NCI-H1436 treated with DMSO at 0.1 percent for 48 hours (cell line): ENCODE results near the gene CDH12.
"Not testable (repeated sequence)": the region's sequence is repeated elsewhere in the genome, so short reads cannot be mapped to it uniquely, and the experiment has no call there.

Experiments
- DNase-seq: peaks from one replicate; lab custom pipeline; 2025; lab: John Stamatoyannopoulos, UW

Gene CDH12

DNA sequence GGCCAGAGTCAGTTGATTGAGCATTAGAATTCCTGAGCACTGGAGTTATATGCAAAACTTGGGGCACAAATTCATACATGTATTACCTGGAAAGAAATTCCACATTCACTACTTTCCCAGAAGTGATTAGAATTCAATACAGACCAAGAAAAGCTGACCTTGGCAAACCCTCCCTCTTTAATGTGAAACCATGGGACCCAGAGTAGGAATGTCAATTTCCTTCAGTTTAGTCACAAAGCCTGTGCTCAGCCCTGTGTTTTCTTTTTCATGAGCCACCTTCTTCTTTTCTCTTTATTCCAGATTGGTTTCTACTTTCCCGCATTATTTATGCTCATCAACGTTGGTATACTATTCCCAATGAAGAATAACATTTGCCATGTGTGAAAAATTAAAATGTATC, 420.2 kb downstream of the CDH12 start:
- no peak for DNase-seq

DNA sequence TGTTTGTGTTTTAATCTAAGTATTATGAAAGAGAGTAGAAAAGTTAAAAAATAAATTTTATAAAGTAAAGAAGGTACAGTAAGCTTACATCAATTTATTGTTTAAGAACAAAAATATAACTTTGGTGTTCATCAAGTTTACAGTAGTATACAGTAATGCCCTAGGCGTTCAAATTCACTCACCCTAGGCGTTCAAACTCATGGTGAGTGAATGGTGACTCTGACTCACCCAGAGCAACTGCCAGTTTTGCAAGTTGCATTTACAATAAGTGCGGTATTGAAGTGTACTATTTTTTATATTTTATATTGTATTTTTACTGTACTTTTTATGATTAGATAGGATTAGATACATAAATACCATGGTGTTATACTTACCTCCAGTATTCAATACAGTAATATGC, 421.3 kb downstream of the CDH12 start:
- DNase-seq = no peak

DNA sequence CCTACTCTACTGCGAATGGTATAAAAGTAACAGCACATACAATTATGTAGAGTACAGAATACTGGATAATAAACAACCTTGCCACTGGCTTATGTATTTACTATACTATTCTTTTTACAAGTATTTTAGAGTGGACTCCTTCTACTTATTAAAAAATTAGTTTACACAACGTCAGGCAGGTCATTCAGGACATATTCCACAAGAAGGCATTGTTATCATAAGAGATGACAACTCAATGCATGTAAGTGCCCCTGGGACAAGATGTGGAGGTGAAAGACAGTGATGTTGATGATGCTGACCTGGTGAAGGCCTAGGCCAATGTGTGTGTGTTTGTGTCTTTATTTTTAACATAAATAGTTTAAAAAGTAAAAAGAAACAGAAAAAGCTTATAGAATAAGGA, 421.7 kb downstream of the CDH12 start:
- no peak for DNase-seq

DNA sequence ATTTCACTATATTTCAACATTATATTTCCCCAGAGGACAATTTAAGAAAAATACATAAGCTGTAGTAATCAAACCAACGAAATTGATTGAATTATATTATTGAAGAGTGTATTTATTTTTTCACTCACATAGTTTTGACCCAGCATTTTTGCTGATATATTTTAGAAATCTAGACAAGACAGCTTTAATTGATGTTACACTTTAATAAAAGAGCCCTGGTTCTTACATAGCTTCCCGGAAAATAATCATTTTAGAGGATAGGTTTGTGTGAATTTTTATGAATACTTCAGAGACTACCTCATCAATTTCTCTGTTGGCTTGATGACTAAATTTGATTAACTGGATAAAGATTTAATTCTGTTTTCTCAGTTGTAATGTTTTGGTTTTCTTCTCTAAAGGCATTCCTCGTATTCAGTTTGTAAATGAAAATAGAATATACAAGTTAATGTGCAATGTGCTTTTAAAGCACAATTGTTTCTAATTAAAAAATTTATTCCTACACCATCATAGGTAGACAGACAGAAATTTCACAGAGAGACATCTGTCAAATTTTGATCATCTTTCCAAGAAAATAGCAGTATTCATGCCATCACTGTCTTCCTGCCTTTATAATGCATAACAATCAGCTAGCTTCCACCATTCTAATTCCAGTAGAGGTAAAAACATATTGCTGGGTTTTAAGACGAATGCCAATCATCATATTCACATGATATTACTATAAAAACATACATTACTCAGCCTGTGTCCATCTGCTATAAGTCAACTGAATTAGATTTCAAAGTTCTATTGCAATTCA, 441.4 kb downstream of the CDH12 start:
- DNase-seq = no peak

DNA sequence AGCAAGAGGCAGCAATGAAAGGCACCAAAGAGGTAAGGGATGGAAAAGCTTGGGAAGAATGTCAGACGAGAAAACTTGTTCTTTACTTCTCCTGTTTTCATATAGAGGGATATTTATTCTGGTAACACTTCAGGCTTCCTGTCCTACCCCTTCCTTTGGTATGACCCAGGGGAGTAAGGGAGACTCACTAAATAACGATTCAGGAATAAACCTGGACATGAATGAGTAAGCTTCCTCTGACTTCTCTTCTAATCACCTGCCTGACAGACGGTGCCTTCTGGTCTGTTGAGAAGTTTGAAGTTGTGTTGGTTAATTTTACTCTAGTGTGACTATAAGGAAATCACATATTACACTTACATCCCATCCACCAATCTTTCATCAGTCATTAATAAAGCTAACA, 461.2 kb downstream of the CDH12 start:
- no peak for DNase-seq

DNA sequence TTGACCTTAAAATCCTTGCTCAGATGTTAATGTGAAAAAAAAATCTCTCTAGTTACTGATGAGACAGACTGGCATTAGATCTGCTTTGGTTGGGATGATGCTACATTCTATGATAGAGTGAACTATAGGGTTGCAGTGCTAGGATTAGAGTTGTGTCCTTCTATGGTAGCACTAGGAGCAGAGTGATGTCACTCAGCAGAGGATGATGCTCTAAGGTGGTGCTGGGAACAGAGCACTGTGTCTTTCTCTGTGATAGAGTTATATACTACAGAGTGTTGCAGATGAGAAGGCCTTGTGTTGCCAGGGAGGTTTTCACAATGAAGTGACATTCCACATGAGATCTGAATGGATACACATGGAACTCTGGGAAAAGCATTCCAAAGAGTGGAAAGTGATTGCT, 462.3 kb downstream of the CDH12 start:
- no peak for DNase-seq

DNA sequence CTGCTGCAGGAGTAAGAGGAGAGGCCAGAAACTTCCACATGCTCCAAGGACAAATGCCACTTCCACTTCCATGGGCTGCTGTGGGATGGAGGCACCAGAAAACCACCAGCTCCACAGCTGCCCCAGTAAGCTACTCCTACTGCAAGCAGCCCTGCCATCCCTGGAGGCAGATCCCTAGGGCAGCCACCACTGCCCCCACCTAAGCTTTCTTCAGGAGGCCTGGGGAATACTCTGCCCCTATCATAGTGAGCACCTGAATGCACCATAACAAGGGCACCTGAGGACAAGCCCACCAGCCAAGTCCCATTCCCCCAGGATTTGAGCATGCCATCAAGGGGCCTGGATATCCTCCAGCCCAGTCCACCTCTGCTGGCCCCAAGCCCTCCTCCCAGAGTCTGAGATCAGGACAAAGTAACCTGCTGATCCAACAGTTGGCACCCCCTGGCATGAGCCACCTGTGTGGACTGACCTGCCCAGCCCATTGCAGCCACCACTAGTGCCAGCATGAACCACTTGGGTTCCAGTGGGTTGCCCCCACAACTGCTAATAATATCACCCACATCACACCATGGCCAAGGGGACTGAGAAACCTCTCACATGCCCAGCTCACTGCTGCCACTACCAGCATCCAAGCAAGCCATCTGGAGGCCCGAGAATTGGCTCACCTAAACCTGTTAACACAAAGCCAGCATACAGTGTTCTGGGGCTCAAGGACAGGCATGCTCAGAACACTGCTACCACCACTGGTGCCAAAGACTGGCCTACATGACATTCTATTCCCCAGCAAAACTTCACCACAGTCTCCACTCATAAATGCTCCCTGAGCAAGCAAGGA, 480.1 kb downstream of the CDH12 start:
- DNase-seq = no peak

DNA sequence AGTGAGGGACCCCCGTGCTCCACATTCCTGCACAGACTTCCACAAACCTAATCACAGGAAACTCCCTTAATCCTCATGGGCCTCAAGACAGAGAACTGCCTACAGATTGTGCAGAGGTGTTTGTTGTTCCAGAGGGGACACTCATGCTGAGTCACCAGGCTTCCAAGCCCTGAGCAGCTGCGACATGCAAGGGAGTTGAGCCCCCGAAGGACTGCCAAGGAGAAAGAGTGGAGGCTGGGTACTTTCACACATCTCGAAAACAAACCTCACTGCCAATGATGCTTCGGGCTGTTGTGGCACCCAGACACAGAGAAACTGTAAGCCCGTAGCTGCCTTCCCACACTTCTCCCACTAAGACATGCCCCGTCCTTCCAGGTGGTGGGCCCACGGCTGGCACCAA, 480.8 kb downstream of the CDH12 start:
- no peak for DNase-seq

DNA sequence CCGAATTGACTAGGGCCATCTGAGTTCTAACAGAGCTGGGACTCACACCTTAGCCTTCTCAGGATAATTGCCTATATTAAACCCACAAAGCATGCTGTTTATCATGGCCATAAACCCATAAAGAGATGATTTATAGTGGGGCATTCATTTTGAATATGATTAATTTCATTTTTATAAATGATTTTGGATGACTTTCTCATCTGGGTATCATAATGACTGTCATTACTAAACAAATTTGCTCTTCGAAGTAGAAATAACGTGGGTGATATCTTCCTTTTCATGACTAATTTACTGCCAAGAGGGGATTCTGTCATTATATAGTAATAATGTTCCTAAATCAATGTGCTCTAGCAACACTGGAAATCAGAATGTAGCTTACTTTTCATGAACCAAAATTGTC, 498.2 kb downstream of the CDH12 start:
- DNase-seq = no peak

DNA sequence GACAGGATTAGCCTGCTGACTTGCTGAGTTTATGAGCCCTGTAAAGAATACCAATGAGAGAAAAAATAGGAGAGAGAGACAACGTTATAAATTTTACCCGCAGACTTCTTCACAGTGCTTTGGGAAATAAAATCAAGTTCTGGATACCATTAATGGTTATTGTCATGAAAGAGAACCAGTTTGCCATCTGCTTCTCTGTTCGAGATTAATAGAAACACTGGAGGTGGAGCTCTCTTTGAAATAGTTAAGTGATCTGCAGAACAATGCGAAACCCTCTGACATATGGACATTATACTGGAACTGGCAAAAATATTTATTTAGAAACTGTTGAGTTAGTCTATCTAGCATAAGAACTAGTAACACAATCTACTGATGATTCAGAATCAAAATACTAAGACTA, 500.7 kb downstream of the CDH12 start:
- no peak for DNase-seq

DNA sequence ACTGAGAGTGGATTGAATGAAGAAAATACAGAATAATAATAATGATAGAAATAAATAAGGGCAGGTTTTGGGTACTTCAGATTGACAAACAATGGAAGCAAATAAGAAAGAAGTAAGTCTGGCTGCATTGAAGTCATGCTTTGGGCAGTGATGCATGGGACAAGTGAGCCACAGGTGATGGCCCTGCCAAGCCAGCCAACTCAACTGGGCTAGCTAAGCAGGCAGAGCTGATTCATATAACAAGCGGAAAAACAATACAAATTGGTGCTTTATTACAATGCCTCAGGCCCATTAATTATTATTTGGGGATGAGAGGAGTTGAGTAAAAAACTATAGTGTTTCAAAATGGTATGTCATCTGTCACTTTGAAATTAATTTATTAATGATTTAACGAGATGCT, 502.0 kb downstream of the CDH12 start:
- DNase-seq = no peak

DNA sequence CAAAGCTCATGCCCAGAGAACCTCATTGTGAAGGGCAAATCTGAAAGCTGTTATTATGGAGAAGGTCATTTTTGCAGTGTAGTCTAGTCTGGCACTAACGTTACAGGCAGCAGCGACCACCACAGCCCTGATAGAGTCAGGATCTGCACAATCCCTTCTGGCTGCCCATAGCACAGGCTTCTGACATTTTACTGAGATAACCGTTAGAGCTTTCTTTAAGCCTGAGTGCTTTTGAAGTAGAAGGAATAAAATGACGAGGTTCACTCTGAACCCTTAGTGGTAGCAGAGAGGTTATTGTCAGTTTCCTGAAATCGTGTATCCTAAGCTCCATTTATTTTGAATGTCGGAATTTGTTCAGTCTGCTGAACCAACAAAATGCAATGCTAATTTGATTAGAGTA, 505.1 kb downstream of the CDH12 start:
- DNase-seq = no peak

DNA sequence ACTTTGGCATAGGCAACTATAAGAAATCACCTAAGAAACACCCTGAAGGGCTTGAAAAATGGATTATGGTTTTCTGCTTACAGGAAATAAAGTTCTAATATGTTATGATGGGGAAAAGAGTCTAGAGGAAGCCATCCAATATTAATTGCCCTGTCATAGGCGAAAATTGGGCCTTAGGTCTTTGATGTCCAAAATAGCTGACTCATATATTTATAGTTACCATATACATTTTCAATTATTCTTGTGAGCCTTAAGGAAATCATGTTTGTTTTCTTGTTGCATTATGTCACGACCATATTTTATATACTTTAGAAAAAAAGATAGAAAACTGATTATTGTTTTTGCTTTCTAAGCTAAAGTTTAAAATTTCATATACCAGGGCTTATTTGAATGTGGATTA, 509.1 kb downstream of the CDH12 start:
- no peak for DNase-seq

DNA sequence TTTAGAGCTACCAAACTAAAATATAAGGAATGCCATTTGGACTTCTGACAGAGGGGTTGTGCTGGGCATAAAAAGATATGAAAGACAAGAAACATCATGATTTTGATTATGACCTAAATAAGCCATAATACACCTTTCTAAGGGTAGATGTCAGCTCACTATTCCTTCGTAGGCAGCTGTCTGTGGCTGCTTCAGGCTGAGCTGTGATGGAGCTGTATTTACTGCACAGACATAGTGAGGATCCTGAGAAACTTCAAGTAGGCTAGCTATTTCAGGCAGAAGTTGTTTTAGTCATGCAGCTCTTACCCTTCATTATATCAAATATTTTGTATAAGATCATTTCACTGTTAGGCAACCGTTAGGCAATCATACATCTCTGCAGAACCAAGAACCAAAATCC, 511.7 kb downstream of the CDH12 start:
- DNase-seq = no peak

DNA sequence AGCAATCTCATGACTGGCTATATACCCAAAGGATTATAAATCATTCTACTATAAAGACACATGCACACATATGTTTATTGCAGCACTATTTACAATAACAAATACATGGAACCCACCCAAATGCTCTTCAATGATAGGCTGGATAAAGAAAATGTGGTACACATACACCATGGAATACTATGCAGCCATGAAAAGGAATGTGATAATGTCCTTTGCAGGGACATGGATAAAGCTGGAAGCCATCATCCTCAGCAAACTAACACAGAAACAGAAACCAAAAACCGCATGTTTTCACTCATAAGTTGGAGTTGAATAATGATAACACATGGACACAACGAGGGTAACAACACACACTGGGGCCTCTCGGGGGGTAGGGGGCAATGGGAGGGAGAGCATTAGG, 520.2 kb downstream of the CDH12 start:
- DNase-seq = not testable (repeated sequence)

DNA sequence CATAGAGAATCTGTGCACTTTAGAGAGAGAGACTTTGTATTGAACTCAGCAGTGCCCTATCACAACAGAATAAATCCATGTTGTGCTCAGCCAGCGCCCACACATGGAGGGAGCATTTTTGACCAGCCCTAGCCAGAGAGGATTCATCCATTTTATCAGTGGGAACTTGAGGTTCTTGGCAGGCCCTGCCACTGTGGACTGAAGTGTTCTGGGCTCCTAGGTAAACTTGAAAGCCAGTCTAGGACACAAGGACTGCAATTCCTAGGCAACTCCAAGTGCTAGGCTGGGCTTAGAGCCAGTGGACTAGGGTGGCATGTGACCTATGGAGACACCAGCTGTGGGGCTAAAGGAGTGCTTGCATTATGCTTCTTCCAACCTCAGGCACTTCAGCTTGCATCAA, 523.5 kb downstream of the CDH12 start:
- no peak for DNase-seq

DNA sequence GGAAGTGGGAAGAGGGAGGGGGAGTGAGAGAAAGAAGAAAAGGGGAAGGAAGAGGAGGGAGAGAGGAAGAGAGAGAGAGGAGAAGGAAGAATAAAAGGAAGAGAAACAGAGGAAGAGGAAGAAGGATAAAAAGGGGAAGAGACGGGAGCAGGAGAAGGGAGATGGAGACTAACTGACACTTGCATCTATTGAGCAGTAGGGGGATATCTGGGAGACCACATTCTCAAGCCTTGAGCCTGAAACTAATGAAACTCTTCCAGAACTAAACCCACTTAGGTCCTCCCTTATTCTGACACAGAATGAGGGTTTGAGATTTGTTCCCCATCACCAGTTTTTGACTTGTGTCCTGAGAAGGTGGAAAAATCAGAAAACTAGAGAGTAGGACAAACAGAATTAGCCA, 533.3 kb downstream of the CDH12 start:
- no peak for DNase-seq

DNA sequence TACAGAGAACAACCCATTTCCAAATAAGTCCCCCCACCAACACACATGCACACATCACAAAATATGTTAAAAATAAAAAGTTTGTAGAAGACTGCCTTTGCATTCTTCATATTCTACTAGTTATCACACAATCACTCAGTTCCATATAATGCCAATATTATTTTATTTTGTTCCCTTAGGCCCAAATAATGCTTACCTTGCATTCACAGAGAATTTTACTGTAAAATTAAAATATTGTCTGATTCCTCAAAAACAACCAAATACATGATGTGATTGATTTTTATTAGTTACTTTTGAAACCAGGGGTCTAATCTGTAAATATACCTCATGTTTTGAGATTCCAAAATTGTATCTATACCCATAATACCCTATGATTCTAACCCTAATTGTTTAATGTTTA, 536.9 kb downstream of the CDH12 start:
- DNase-seq = no peak

DNA sequence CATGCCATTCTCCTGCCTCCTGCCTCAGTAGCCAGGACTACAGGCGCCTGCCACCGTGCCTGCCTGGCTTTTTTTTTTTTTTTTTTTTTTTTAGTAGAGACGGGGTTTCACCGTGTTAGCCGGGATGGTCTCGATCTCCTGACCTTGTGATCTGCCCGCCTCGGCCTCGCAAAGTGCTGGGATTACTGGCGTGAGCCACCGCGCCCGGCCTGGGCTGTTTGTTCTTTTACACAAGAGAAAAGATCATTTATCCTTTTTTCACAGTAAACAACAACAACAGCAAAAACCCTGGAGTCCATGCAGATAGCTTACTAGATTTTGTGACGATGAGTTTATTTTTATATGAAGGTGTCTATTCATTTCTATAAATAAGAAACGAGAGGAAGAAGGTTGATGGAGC, 538.1 kb downstream of the CDH12 start:
- not testable (repeated sequence) for DNase-seq

DNA sequence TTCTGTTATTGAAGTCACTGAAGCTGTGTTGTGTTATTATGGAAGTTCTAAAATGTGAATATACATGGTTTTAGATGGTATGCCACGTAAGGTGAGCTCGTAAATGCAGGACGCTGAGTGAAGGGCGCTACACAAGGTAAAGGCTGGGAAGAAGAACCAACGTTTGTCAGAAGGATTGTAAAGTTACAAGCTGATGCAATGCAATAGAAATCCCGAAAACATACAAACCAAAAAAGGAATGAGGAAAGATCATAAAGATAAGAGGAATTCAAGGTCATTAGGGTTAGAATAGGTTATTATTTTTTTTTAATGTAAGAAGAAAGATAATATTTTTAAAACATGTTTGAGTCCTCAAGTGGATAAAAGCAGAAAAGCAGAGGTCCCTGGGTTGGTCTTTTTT, 538.6 kb downstream of the CDH12 start:
- DNase-seq = no peak

DNA sequence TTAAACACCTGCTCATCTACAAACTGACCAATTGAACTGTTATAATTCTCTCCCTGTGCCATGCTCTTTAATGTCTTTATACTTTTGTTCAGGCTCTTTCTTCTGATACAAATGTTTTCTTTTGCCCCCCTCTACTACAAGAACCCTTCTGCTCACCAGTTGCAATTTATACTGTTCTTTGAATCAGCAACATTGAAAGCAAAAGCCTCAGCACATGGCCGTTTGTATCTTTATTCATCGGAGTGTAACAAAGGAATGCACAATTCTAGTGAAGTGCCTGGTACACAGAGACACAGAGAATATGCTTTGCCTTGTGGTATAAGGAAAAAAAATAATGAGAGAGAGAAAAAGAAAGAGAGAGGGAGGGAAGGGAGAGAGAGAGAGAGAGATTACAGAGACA, 547.1 kb downstream of the CDH12 start:
- no peak for DNase-seq

DNA sequence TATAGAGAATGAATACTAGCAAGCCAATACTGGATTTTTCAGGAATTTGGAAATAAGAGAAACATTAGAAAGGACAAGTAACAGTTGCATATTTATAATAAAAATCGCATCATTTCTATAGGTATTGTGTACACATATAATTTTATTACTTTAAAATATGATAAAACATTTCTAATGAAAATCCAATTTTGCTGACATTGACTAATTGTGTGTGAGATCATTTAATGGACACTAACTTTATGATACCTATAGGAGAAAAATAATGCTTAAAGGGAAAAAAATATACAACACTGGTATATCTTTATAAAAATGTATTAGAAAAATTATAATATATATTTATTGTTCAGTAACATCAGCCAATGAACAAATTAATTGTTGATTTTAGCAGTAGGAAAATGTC, 557.3 kb downstream of the CDH12 start:
- no peak for DNase-seq

DNA sequence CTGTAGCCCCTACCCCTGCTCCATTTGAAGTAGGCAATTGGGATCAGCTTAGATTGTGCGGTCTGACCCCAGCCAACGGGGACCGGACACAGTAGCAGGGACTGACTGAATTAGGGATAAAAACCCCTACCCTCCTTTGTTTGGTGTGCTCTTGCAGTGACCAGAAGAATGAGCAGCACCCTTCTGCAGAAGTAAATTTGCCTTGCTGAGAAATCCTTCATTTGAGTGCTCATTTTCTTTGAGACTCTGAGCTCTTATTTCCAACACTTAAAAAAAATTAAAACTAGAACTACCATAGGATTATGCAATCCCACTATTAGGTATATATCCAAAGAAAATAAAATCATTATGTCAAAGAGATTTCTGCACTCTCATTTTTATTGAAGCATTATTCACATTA, 560.0 kb downstream of the CDH12 start:
- no peak for DNase-seq

DNA sequence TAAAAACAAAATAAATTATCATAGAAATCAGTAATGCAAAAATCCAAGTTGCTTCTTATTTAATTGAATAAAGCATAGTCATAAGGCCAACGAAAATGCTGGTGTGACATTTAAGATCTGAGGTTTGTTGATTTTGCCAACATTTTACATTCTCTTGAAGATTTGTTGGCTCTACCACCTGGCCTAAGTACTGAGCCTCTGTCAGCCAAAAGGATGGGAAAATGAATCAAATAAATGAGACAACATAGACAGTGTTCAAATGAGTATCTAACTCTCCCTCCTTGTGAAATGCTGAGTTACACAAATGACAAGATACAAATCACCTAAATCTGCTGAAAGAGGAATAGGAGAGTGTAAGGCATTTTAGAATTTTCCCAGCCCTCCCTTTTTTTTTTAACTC, 575.0 kb downstream of the CDH12 start:
- no peak for DNase-seq
